ENCODE measurements around the gene TMCO4.
A peak's percentile ranks its signal among the peaks of the same experiment; 100 is the strongest.
"Not testable (repeated sequence)": the region's sequence is repeated elsewhere in the genome, so short reads cannot be mapped to it uniquely, and the experiment has no call there.

TMCO4 gene

GRCh38 chr1:19656134-19656779 lies 143.5 kb downstream of the TMCO4 start:
- no peak for DNase-seq (ENCODE audit: low spot score)

DNA sequence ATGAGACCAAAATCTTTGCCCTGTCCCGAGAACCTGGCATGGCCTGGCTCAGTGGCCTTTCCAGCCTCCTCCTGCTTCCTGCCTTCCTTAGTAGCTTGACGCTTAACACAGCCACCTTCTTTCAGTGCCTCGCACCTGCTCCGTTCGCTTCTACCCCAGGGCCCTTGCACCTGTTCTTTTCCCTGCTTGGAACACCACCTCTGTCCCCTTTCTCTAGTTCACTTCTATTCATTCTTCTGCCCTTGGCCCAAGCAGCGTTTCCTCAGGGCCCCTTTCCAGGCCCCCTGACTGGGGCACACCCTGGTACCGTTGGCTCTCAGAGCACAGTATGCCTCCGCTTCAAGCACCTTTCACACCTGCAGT lies 144.0 kb downstream of the TMCO4 start:
- no peak for DNase-seq (ENCODE audit: low spot score)

GRCh38 chr1:19654886-19655717 lies 144.6 kb downstream of the TMCO4 start:
- DNase-seq (ENCODE audit: low spot score) = no peak

DNA sequence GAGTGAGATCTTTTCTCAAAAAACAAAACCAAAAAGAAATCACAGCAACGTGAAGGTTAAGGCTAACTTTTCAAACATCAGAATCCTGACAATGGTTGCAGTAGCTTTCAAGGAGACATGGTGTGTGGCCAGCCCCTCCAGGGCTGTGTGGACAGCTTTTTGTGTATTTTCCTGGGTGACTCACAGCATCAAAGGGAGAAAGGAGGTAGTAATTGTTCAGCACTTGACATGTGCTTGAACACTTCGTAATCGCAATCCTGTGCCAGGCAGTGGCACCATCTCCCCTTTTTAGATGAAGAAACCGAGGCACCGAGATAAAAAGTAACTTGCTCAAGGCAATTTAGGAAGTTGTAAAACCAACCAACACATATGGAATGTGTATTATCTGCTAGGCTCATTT lies 145.3 kb downstream of the TMCO4 start:
- DNase-seq (ENCODE audit: low spot score) = no peak

DNA sequence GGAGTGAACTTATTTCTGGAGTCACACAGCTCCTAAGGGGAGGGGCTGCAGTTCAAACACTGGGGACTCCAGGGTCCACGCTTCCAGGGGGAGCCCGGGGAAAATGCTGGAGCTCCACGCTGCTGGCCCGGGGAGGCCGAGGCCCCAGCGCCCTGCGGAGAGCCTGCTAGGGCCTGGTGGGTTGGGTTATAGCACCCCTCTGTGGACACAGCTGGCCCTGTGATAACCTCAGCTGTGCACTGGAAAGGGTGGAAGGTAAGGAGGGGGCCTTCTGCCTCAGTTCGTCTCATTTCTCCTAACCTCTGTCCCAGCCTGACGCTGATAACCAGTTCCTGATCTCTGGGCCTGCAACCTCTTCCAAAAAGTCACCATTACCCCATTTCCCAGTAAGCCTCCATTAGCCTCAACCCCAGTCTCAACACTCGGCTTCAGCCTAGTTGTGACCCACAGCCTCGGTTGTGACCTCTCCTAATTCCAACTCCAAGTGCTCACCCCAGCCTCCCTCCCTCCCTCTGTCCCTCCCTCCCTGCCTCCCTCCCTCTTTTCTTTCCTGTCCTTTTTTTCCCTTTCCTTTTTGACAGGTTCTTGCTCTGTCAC lies 148.5 kb downstream of the TMCO4 start:
- peak; percentile 81 for DNase-seq (ENCODE audit: low spot score)

DNA sequence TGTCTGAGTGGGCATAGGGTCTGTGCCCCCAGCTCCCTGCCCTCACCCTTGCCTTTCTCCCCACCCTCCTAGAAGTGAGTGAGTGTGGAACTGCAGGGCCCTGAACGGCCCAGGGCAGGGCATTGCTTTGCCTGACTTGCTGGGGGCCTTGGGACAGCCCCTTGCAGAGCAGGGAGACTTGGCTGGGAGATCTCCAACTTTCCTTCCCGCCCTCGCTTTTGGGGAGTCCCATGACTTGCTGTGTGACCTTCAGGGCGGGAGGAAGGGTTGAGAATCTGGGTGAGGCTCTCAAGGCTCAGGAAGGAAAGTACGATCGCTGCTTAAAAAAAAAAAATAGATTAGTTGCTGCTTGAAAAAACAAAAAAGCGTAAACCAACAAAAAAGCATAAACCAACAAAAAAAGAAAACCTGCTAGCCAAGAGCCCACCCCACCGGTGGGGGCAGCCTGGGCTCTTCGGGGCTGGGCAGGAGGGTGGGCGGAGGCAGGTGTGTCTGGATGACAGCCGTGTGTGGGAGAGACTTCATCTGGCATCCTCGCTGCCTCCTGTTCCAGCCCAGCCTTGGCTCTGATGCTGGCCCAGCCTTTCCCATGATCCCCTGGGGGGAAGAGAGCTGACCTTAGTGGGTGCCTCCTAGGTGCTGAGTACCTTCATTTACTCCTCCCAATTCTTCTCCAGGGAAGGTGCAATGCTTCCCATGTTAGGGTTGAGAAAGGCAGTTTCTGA lies 149.1 kb downstream of the TMCO4 start:
- DNase-seq (ENCODE audit: low spot score) = no peak

GRCh38 chr1:19648689-19649088 lies 151.0 kb downstream of the TMCO4 start:
- DNase-seq (ENCODE audit: low spot score) = peak; percentile 52

- no peak for DNase-seq (ENCODE audit: low spot score)
These were observed 151.5 kb downstream of the TMCO4 start for GRCh38 chr1:19648239-19648638.

DNA sequence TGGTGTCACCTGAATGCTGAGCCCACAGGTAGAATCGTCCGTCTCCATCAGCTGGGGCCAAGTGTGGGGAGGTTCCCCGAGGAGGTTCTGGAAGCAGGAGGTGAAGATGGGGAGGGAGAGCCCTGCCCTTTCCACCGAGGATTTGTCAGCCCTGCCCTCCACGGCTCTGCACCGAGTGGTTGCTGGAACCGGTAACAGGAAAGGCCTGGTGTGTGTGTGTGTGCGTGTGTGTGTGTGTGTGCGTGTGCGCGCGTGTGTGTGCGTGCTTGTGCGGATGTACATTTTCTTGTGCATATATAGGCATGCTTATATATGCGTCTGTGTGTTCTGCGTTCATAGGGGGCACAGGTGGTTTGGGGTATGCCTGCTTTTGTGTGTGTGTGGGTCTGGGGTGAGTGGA lies 152.1 kb downstream of the TMCO4 start:
- DNase-seq (ENCODE audit: low spot score) = no peak

DNA sequence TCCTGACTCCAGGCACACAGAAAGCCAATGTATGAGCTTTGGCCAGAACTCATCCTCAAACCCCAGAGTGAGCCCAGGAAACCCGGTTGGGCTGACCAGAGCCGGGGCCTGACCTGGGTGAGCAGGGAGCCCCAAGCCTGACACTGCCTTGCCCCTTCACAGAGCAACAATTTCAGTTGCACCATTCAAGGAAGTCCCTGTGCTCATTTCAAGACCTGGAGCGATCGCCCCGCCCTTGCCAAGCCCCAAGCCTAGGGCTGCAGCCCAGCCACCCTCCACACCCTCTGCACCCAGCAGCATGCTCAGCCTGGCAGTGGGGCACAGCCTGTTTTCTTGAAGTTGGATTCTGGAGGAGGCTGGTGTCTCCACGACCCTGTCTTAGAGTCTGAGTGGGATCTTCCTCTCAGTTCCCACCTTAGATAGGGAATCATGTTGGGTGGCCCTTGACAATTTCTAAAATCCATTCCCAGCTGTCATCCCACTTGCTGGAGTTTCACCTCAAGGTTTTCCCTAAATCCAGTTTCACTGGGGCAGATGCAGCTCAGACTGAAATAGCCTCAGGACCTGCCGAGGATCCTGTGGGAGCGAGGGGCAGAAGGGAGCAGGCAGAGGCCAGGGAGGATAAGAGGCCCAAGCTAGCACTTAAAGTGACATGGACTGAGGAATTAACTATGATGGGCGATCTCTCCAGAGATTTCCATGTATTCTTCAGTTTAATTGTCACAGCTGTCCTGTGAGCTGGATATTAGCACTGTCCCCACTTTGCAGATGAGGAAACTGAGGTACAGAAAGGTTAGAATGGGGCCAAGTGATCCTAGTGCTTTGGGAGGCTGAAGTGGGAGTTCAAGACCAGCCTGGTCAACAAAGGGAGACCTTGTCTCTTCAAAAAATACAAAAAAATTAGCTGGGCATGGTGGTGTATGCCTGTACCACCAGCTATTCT lies 153.1 kb downstream of the TMCO4 start:
- DNase-seq (ENCODE audit: low spot score) = no peak

DNA sequence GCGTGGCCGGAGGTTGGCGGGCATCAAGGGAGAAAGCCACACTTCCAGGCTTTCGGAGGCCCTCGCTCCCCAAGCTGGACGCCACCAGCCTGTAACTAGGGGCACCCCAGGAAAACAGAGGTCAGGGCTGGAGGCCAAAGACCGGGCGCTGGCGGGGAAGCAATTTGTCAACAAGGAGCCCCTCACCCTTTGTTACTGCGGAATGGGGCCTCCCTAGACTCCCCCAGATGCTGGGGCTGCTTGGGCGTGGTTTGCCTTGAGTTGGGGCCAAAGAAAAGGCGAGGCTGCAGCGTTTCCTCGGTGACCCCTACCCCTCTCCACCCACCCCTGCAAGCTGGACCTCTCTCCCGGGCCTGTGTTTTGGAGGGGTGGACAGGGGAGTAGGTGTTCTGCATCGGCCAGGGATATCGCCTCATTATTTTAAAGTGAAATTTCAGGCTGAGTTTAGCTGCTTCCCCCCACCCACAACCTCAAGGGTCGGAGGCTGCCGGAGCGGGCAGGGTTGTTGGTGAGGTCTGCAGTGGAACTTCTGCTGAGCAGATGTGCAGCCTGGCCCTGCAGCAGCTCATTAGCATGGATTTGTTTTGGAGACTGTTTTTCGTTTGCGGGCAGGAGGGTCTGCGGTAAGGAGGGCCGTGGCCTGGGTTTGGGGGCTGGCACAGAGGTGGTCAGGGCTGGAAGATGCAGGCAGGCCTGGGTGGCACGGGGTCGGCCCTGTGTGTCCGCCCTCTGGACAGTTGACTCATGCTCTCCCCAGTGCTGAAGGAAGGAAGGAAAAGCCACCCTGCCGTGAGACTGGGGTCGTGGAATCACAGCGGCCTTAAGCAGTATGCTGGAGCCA lies 154.1 kb downstream of the TMCO4 start:
- DNase-seq (ENCODE audit: low spot score) = peak; percentile 21

- DNase-seq (ENCODE audit: low spot score) = peak; percentile 51
These were observed 154.9 kb downstream of the TMCO4 start for GRCh38 chr1:19644681-19645410.

- DNase-seq (ENCODE audit: low spot score) = peak; percentile 67
These were observed 155.4 kb downstream of the TMCO4 start for GRCh38 chr1:19644395-19644680.

- peak; percentile 72 for DNase-seq (ENCODE audit: low spot score)
These were observed 155.9 kb downstream of the TMCO4 start, which contains the start of gene NBL1 for GRCh38 chr1:19643602-19644394. TSS of gene NBL1 (plus strand) at chr1:19644311. CDS start at chr1:19655031, 10,720 bp downstream.

DNA sequence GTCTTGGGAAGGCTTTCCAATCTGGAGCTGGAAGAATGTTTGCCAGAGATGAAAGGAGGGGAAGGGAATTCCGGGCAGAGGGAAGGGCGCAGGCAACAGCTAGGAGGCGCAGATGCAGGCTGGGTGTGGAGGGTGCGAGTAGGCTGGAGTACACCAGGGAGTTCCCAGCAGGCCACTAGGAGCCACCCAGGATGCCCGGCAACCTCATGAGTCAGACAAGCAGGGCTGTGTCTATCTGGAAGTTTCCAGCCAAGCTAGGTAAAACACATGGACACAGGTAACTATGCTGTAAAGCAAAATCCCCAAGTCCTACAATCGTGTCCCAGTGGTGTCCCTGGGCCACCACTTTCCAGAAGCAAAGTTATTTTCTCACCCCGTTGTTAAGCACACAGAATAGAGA lies 156.6 kb downstream of the TMCO4 start:
- no peak for DNase-seq (ENCODE audit: low spot score)

DNA sequence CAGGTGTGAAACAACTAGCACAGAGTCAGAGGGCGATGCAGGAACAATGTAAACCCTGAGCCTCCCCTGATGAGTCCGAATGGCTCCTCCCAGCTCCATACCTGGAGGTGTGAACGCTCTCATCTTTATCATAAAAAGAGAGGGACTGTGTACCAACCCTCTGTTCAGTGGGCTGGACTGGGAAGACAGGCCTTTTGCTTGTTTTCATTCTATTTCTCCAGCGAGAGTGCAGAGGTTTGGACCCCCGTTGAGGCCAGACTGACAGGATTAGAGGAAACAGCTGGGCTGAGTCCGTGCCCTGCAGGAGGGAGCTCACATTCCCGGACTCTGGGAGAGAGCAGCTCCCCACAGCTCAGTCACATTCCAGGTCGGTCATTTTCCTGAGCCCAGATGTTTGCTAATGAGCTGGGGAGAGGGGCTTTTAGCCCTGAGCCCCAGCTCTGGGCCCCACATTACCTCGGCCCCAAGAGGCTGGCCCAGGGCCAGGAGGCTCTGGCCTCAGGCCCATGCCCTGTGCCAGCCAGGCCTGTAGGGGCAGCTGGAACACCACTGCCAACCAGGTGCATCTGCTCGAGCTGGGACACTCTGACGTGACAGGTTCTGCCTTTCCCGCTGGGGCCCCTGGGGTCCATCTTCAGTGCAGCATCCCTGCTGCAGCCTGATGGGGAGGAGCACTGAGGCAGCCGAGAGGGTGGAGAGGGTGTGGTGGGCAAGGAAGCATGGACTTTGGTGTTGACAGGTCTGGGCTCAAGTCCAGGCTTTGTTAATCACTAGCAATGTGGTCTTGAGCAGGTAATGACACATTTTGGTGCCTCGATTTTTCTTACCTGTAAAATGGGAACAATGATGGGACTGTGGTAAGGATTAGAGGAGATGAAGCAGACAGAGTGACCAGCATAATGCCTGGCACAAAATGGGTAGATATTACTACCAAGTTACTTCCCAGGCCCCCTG lies 159.1 kb downstream of the TMCO4 start:
- peak; percentile 79 for DNase-seq (ENCODE audit: low spot score)

DNA sequence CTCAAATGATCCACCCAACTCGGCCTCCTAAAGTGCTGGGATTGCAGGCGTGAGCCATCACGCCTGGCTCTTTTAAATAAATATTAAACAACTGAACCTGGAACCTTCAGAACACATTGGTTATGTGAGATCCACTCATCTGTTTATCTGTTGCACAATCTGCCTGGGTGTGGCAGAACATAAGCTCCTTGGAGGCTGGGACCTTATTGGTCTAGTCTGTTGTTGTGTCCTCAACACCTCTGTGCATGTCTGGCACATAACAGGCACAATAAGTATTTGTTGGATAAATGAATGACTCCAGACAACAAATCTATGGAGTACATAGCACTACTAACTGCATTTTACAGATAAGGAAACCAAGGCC lies 159.7 kb downstream of the TMCO4 start:
- no peak for DNase-seq (ENCODE audit: low spot score)

- not testable (repeated sequence) for DNase-seq (ENCODE audit: low spot score)
These were observed 160.5 kb downstream of the TMCO4 start for GRCh38 chr1:19639228-19639627.
